Natural killer cell (primary cell): Measurements from ENCODE around the gene CDC23. TPM values are rescaled to one million over a fixed set of nuclear protein-coding genes. Genes with fewer than 3 reads are reported as not detected.

Source experiments
- ATAC-seq, 3 donors: fragments of 150-1000 bp in 2 of 3; fragments of 200-7000 bp in 1 of 3; cut with Tn5 transposase; 1 replicate in 1 of 3; 2 replicates in 2 of 3; pipeline ENCODE4 v1.10.0; 2021; ENCODE audit warnings: mild to moderate bottlenecking in 2 of 3, moderate library complexity in 2 of 3
- DNase-seq, 2 donors: peaks; one replicate each; pipeline versions ENCODE4 v3.0.0 to v3.0.0-alpha.2; 2013 to 2021; ENCODE audit warnings: mixed read lengths in 1 of 2
- H3K27ac ChIP-seq: one replicate; pipeline ENCODE4 v1.5.1; 2013; ENCODE audit warnings: mild to moderate bottlenecking, low read length
- H3K27me3 ChIP-seq: one replicate; pipeline ENCODE4 v1.6.1; 2013; ENCODE audit warnings: low read length; ENCODE audit not compliant: control insufficient read depth, insufficient read depth
- H3K36me3 ChIP-seq: one replicate; pipeline ENCODE4 v1.6.1; 2013; ENCODE audit warnings: low read length; ENCODE audit not compliant: control insufficient read depth, insufficient read depth
- H3K4me1 ChIP-seq: one replicate; pipeline ENCODE4 v1.6.1; 2013; ENCODE audit warnings: low read length; ENCODE audit not compliant: control insufficient read depth, insufficient read depth
- H3K4me3 ChIP-seq: one replicate; pipeline ENCODE4 v1.5.1; 2013; ENCODE audit warnings: low read length
- H3K9me3 ChIP-seq: one replicate; pipeline ENCODE4 v1.6.1; 2013; ENCODE audit warnings: low read length; ENCODE audit not compliant: control insufficient read depth, insufficient read depth
- H3K27ac Mint-ChIP-seq, 2 donors: one replicate each; pipeline ENCODE4 v1.8.0; 2022; ENCODE audit warnings: mild to moderate bottlenecking in 2 of 2, mixed read lengths in 2 of 2, moderate library complexity in 1 of 2
- H3K27me3 Mint-ChIP-seq, 2 donors: one replicate each; pipeline ENCODE4 v1.8.0; 2022; ENCODE audit warnings: low read depth in 2 of 2, mixed read lengths in 2 of 2
- H3K36me3 Mint-ChIP-seq: one replicate; pipeline ENCODE4 v1.8.0; 2022; ENCODE audit warnings: mixed read lengths
- H3K4me1 Mint-ChIP-seq, 2 donors: one replicate each; pipeline ENCODE4 v1.8.0; 2022; ENCODE audit warnings: mixed read lengths in 2 of 2
- H3K4me3 Mint-ChIP-seq: one replicate; pipeline ENCODE4 v1.8.0; 2022; ENCODE audit warnings: mild to moderate bottlenecking, moderate library complexity, mixed read lengths
- H3K9me3 Mint-ChIP-seq, 2 donors: one replicate each; pipeline ENCODE4 v1.8.0; 2022; ENCODE audit warnings: mixed read lengths in 2 of 2
- WGBS: methylation state at CpG from one replicate; pipeline ENCODE4 v1.1.7; 2013; ENCODE audit warnings: missing lambda C conversion rate; ENCODE audit not compliant: insufficient coverage; 5-methylcytosine and 5-hydroxymethylcytosine counted together
- intact Hi-C: fragments of 100-400 bp; cut with micrococcal nuclease; formaldehyde crosslinking; loops from one replicate; pipeline ENCODE4 v1.14.2; 2022
- total RNA-seq, 4 donors: library from RNA; stranded (reverse); fragments of 120-200 nt in 1 of 4; gene quantifications; one replicate each; pipeline versions ENCODE4 v1.2.3 to v1.2.4, GENCODE V29; 2013 to 2022
- TF ChIP-seq, protein P1 (sequence below): fragments of 200-600 bp; IDR thresholded peaks from one replicate; pipeline ENCODE4 v1.8.0; 2022; ENCODE audit warnings: antibody characterized with exemption

CDC23 gene
- total RNA-seq, 3 donors from 2014 or later (not counting 1 experiment from before 2014, with no cell fraction given): 16.3 to 25.2 (median 24.6) TPM

DNA sequence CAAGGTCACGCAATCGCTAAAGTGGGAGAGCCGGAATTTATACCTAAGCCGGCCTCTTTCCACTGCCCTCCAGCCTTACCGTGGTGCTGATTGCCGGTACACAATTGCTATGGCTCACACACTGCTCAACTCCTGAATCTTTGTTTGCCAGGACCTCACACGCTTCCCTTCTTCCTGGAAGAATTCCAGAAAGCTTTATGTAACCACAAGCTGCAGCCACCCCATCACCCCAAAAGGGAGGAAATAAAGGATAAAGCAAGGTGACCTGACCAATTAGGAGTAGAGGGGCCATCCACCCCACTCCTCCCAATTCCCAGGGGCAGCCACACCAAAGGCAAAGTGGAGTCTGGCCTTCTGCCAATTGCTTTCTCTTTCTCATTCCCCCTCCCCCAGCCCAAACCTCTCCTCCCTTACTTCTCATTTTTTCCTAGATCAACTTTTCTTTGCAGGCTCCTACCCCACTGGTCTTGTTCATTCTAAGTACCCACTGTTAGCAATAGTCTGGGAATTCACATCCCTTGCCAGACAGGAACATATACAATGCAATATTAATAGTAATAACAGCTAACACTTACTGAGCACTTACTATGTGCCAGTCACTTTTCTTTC is 18.0 kb upstream of the CDC23 start:
- peaks cover 6 to 14% of the 10 kb centered on the region in 2 donors for H3K27me3 Mint-ChIP-seq
- Histone ChIP-seq H3K27ac (no peak overlapping the region), H3K4me3 (no peak overlapping the region), H3K9me3 (peaks cover 8% of the 10 kb centered on the region), H3K27me3 (no peaks in the 10 kb centered on the region), H3K4me1 (no peaks in the 10 kb centered on the region), H3K36me3 (no peaks in the 10 kb centered on the region)
- DNase-seq (no peak), ATAC-seq (no peak)
- intact Hi-C loops: no loop called here
- H3K36me3 Mint-ChIP-seq: no peaks in the 10 kb centered on the region
- no peak overlapping the region for H3K27ac Mint-ChIP-seq
- TF ChIP-seq, protein P1, sequence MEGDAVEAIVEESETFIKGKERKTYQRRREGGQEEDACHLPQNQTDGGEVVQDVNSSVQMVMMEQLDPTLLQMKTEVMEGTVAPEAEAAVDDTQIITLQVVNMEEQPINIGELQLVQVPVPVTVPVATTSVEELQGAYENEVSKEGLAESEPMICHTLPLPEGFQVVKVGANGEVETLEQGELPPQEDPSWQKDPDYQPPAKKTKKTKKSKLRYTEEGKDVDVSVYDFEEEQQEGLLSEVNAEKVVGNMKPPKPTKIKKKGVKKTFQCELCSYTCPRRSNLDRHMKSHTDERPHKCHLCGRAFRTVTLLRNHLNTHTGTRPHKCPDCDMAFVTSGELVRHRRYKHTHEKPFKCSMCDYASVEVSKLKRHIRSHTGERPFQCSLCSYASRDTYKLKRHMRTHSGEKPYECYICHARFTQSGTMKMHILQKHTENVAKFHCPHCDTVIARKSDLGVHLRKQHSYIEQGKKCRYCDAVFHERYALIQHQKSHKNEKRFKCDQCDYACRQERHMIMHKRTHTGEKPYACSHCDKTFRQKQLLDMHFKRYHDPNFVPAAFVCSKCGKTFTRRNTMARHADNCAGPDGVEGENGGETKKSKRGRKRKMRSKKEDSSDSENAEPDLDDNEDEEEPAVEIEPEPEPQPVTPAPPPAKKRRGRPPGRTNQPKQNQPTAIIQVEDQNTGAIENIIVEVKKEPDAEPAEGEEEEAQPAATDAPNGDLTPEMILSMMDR: no peak
- H3K9me3 Mint-ChIP-seq: no peaks in the 10 kb centered on the region
- no peak overlapping the region for H3K4me3 Mint-ChIP-seq
- whole genome bisulfite sequencing: 87% methylated on average over 7 of the region's 7 CpGs
- no peaks in the 10 kb centered on the region for H3K4me1 Mint-ChIP-seq

DNA sequence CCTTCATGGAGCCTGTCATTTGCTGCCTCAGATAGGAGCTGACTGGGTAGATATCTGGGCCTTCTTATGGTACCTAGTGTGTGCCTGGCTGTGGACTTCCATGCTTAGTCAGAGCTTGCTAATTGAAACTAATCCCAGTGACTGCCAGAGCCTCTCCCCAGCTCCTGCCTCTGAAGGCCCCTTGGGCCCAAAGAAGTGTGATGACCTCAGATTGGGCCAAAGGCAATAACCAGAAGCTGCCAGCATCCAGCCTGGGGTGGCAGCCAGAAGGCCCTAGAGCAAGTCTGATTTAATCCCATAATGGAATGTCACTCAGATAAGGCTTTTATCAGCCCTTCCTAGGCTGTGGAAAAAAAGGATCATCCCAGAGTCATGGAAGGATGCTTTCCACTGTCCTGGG is 17.1 kb upstream of the CDC23 start:
- H3K27me3 Mint-ChIP-seq: peaks cover 6 to 14% of the 10 kb centered on the region in 2 donors
- TF ChIP-seq, protein P1: no peak
- H3K27ac ChIP-seq: no peak overlapping the region
- H3K4me1 ChIP-seq: no peaks in the 10 kb centered on the region
- no peaks in the 10 kb centered on the region for H3K9me3 Mint-ChIP-seq
- intact Hi-C loops: no loop called here
- no peaks in the 10 kb centered on the region for H3K4me1 Mint-ChIP-seq
- no peak overlapping the region for H3K4me3 ChIP-seq
- H3K27ac Mint-ChIP-seq: no peak overlapping the region
- no peak for ATAC-seq
- H3K36me3 ChIP-seq: no peaks in the 10 kb centered on the region
- H3K4me3 Mint-ChIP-seq: no peak overlapping the region
- H3K9me3 ChIP-seq: peaks cover 8% of the 10 kb centered on the region
- no peaks in the 10 kb centered on the region for H3K27me3 ChIP-seq
- no peak for DNase-seq
- no peaks in the 10 kb centered on the region for H3K36me3 Mint-ChIP-seq

DNA sequence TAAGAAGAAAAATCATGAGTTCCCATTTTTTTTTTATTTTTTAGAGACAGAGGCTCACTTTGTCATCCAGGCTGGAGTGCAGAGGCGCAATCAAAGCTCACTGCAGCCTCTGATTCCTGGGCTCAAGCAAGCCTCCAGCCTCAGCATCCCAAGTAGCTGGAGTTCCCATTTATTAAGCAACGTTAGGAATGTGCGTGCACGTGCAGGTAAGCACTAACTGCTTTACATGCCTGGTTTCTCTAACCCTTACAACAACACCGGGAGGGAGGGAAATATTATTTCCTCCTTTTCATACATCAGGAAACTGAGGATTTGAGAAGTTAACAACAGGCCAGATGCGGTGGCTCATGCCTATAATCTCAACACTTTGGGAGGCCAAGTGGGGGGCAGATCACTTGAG is 16.3 kb upstream of the CDC23 start:
- Histone ChIP-seq H3K9me3 (peaks cover 8% of the 10 kb centered on the region), H3K27ac (no peak overlapping the region), H3K4me1 (no peaks in the 10 kb centered on the region), H3K36me3 (no peaks in the 10 kb centered on the region), H3K4me3 (no peak overlapping the region), H3K27me3 (no peaks in the 10 kb centered on the region)
- ATAC-seq (no peak), DNase-seq (no peak)
- 46% methylated on average over 5 of the region's 6 CpGs for WGBS
- Mint-ChIP-seq H3K27ac (no peak overlapping the region), H3K27me3 (peaks cover 6 to 10% of the 10 kb centered on the region in 2 donors), H3K9me3 (no peaks in the 10 kb centered on the region), H3K4me3 (no peak overlapping the region), H3K4me1 (no peaks in the 10 kb centered on the region), H3K36me3 (no peaks in the 10 kb centered on the region)
- intact Hi-C loops: no loop called here
- TF ChIP-seq, protein P1: no peak

DNA sequence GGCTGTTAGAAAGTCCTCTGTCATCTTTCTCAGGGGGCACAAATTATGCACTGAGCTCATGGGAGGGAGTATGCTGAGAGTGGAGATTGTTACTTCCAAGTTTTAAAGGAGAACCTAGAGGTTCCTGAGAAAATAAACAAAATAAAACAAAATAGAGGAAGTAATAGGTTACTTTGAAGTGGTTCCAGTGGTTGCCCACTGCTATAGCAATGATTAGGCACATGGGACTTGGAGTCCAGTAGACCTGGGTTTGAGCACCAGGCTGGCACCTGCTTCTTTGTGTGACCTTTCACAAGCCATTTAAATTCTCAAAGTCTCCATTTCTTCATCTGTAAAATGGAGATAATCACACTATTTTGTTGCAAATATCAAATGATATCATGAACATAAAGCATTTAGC is 13.8 kb upstream of the CDC23 start:
- Mint-ChIP-seq H3K36me3 (no peaks in the 10 kb centered on the region), H3K4me3 (no peak overlapping the region), H3K4me1 (peaks cover 0 to 5% of the 10 kb centered on the region in 2 donors), H3K9me3 (no peaks in the 10 kb centered on the region), H3K27me3 (peaks cover 6 to 16% of the 10 kb centered on the region in 2 donors), H3K27ac (no peak overlapping the region)
- no peaks in the 10 kb centered on the region for H3K36me3 ChIP-seq
- peaks cover 4% of the 10 kb centered on the region for H3K4me1 ChIP-seq
- TF ChIP-seq, protein P1: no peak
- H3K4me3 ChIP-seq: no peak overlapping the region
- ATAC-seq (no peak), DNase-seq (no peak)
- H3K9me3 ChIP-seq: peaks cover 8% of the 10 kb centered on the region
- intact Hi-C loops: no loop called here
- H3K27me3 ChIP-seq: no peaks in the 10 kb centered on the region
- H3K27ac ChIP-seq: no peak overlapping the region
